DMS 273 treated with DMSO at 0.1 percent for 48 hours (cell line): Measurements from ENCODE around the gene EEF1A1.
"Not testable (repeated sequence)": the region's sequence is repeated elsewhere in the genome, so short reads cannot be mapped to it uniquely, and the experiment has no call there.

ENCODE experiments used
- DNase-seq: peaks from one replicate; lab custom pipeline; 2025; lab: John Stamatoyannopoulos, UW

The EEF1A1 gene

DNA sequence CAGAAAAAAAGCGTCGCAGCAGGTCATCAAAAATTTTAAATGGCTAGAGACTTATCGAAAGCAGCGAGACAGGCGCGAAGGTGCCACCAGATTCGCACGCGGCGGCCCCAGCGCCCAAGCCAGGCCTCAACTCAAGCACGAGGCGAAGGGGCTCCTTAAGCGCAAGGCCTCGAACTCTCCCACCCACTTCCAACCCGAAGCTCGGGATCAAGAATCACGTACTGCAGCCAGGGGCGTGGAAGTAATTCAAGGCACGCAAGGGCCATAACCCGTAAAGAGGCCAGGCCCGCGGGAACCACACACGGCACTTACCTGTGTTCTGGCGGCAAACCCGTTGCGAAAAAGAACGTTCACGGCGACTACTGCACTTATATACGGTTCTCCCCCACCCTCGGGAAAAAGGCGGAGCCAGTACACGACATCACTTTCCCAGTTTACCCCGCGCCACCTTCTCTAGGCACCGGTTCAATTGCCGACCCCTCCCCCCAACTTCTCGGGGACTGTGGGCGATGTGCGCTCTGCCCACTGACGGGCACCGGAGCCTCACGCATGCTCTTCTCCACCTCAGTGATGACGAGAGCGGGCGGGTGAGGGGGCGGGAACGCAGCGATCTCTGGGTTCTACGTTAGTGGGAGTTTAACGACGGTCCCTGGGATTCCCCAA lies at the start of gene EEF1A1:
Gene EEF1A1 (minus strand): TSS at position 345 of the 663 bp plus-strand sequence. CDS start 1,006 bp downstream, outside the sequence.
- peak; percentile 98 for DNase-seq

DNA sequence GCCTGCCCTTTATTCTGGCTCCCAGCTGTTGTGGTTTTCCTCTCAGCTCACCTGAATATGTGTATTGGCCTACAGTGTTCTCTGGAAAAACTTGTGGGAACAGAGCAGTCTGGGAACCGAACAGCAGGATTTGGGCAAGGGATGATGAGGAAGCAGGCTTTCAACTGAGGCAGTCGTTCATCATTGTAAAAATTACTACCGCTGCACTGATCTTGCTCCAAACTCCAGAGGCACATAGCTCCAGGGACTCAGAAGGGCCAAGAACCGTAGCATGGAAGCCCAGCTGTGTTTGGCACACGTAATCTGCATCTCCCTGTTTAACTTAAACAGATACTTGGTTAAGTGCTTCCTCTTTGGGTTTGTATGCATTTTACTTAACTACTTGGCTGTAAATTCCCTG lies 48.3 kb upstream of the EEF1A1 start:
- no peak for DNase-seq

DNA sequence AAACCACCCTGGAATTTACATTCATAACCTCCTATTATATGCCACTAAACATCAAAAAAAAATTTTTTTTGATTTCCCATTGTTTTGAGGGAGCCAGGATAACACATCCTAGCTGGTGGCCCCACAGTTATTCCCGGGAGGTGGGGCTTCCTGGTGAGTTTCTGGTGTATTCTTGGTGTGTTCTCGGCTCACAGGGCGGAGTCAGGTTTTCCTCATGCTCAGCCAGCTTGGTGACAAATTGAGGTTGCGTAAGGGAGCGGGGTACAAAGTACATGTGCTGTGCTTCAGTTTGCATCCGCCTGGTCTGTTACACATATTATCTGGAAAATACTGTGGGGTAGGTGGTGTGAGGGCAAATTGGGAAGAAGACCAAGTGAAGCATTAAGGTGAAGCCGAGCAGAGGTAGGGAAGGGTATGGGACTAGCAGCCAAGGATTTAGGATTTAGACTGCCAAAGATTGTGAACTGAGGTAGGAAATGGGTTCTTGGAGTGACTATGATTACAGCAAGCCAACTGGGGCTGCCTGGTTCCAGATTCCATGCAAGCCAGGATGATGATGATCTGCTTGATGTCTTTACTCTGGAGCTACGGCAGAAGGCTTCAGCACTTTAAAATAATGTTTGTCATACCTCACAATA lies 46.2 kb upstream of the EEF1A1 start:
- DNase-seq = no peak

DNA sequence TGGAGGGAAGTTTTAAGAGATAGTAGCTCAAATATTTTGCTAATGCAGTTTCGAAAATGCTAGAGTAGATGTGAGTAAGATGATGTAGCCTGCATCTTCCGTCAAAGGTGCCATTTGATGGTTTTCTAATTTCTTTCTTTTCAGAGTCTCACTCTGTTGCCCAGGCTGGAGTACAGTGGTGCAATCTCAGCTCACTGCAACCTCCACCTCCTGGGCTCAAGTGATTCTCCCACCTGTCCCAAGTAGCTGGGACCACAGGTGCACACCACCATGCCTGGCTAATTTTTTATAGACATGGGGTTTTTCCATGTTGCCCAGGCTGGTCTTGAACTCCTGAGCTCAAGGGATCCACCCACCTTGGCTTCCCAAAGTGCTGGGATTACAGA lies 45.6 kb upstream of the EEF1A1 start:
- not testable (repeated sequence) for DNase-seq

DNA sequence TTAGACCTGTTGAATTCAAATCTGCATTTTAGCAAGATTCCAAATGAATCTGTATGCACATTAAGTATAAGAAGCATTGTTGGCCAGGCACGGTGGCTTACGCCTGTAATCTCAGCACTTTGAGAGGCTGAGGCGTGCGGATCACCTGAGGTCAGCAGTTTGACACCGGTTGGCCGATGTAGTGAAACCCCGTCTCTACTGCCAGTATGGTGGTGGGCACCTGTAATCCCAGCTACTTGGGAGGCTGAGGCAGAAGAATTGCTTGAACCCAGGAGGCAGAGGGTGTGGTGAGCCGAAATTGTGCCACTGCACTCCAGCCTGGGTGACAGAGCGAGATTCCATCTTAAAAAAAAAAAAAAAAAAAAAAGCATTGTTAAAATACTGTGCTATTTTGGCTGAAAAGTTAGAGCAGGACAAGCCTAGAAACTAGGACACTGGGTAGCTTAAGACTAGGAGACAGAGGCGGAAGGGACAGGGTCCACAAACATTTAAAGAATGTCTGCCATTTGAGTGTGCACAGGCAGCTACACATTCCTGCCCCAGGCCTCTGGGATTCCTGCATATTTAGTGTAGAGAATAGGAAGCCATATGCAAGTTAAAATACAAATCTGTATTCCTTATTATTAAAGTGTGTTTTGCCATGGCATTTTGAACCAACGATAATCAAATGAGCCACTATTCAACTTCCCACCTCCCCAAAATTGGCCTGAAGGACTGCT lies 45.1 kb upstream of the EEF1A1 start:
- no peak for DNase-seq

DNA sequence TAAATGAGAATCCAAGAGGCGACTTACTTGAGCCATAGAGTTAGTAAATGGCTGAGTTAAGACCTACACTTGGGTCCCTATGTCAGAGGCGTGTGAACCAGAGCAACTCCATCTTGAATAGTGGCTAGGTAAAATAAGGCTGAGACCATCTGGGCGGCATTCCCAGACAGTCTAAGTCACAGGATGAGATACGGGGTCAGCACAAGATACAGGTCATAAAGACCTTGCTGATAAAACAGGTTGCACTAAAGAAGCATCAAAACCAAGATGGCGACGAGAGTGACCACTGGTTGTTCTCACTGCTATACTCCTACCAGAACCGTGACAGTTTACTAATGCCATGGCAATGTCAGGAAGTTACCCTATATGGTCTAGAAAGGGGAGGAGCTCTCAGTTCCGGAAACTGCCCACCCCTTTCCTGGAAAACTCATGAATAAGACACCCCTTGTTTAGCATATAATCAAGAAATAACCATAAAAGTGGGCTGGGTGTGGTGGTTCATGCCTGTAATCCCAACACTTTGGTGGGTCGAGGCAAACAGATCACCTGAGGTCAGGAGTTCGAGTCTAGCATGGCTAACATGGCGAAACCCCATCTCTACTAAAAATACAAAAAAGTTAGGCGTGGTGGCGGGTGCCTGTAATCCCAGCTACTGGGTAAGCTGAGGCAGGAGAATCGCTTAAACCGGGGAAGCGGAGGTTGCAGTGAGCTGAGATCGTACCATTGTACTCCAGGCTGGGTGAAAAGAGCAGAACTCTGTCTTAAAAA lies 43.9 kb upstream of the EEF1A1 start:
- DNase-seq = no peak

DNA sequence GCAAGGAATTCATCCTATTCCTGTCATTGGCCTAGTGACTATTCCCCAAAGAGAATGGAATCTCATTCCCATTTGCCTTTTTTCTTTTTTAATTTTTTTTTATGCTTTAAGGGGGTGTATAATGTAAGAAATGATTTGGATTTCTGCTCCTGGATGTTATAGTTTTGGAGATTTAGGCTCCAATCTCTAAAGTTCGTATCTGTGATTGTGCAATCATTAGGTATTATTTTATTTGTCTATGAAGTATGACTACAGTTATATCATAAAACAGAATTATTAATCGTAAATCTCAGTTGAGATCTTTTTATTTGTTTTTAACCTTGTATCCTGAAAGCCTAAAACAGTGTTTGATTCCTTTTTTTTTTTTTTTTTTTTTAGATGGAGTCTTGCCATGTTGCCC lies 41.7 kb upstream of the EEF1A1 start:
- DNase-seq = no peak

DNA sequence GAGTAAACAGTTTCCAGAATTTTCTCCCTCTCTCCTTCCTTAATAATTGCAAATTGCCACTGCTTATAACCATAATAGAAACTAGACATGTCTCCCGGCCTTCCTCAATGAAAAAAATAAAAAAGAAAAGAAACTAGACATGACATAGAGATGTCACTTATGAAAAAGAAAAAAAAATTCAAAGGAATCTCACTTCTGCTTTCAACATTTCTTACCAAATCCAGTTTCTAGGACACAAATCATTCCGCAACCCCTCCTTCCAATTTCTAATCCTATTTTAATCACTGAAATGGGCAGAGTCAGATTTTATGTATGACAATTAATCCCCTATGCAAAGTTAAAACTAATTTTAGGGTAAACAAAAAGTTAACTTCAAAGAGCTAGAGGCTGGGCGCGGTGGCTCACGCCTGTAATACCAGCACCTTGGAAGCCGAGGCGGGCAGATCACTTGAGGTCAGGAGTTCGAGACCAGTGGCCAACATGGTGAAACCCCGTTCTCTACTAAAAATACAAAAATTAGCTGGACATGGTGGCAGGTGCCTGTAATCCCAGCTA lies 40.1 kb upstream of the EEF1A1 start:
- DNase-seq = no peak

DNA sequence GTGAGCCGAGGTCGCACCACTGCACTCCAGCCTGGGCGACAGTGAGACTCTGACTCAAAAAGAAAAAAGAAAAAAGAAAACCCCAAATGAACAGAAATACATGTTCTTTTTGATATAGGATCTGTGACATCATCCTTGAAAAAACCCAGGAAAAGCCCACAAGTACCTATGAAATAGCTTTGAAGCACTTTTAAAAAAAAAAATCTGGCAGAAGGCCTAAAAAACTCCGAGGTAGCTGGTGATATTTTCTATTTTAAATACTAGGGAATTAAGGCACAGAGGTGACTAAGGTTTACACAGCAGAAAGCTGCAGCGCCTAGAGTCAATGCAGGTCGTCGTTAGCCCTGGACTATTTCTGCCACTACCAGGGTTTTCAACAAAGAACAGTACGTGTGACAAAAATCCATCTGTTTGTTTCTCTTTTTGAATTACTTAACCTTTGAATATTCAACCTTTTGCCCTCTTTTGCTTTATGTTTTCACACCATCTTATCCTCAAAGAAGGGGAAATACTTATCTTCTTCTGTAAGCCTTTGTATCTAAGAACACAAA lies 39.4 kb upstream of the EEF1A1 start:
- no peak for DNase-seq

DNA sequence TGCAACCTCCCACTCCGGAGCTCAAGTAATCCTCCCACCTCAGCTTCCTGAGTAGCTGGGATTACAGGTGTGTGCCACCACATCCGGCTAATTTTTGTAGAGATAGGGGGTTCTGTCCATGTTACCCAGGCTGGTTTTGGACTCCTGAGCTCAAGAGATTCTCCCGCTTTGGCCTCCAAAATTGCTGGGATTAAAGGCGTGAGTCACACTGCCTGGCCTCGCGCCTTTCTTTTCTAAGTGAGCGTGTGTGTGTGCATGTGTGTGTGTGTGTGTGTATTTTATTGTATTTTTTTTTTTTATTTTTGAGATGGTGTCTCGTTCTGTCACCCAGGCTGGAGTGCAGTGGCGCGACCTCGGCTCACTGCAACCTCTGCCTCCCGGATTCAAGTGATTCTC lies 38.6 kb upstream of the EEF1A1 start:
- DNase-seq = not testable (repeated sequence)

DNA sequence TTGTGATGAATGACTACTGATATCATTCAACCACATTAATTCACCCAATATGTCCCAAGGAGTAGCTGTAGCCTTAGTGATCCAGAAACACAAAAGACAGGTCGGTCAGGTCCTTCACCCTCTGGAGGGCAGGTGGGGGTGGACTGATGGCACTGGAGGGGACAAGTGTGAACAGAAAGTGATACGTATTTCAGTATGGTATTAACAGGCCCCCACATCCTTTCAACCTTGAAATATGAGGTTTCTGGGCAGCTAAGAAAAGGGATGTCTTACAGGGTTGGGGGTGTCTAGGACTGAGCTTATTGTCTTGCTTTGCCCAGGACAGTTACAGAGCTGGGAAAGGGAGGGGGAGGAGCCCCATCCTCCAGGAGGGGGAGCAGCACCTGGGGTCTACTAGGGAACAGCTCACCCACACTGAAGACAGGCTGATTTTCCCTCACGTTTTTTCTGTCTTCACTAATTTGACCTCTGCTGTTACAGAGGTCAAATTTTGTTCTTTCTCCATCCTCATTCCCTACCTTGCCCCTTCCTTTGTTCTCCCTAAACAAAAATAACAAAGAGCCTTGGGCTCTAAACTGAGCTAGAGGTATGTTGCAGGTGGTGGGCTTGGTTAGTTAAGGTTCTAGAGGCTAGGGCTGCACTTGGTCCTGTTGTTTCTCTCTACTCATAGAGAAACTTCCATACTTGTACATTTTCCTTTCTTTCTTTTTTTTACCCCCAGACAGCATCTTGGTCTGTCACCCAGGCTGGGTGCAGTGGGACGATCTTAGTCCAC lies 38.0 kb upstream of the EEF1A1 start:
- no peak for DNase-seq

DNA sequence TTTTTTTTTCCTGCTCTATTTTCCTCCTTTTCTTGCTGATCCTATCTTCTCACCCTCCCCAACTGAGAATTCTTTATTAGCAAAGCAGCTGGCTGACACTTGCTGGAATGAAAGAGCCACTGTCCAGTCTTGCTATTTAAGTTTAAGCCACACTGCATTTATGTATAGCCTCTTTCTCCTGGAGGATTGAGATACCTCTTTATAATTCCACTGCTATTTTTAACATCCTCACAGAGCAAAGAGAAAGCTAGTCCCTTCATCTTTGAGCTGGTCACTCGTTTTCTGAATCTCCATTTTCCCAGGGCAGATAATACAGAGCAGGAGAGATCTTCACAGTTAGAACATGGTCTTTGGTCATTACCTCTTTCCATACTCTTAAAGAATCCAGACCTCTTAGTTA lies 36.0 kb upstream of the EEF1A1 start:
- no peak for DNase-seq

DNA sequence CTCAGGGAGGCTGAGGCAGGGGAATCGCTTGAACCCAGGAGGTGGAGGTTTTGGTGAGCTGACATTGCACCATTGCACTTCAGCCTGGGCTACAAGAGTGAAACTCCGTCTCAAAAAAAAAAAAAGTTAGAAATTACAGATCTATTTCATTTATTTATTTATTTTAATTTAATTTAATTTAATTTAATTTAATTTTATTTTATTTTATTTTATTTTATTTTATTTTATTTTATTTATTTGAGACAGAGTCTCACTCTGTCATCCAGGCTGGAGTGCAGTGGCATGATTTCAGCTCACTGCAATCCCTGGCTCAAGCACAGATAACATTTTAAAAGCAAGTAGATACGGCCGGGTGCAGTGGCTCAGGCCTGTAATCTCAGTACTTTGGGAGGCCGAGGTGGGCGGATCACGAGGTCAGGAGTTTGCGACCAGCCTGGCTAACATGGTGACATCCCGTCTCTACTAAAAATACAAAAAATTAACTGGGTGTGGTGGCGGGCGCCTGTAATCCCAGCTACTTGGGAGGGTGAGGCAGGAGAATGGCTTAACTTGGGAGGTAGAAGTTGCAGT lies 34.6 kb upstream of the EEF1A1 start:
- DNase-seq = not testable (repeated sequence)

DNA sequence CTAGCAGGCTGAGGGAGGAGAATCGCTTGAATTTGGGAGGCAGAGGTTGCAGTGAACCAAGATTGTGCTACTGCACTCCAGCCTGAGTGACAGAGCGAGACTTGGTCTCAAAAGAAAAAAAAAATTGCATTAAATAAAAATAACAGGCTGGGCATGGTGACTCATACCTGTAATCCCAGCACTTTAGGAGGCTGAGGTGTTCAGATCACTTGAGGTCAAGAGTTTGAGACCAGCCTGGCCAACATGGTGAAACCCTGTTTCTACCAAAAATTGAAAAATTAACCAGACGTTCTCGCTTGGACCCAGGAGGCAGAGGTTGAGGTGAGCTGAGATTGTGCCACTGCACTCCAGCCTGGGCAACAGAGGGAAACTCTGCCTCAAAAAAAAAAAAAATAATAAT lies 30.3 kb upstream of the EEF1A1 start:
- not testable (repeated sequence) for DNase-seq

DNA sequence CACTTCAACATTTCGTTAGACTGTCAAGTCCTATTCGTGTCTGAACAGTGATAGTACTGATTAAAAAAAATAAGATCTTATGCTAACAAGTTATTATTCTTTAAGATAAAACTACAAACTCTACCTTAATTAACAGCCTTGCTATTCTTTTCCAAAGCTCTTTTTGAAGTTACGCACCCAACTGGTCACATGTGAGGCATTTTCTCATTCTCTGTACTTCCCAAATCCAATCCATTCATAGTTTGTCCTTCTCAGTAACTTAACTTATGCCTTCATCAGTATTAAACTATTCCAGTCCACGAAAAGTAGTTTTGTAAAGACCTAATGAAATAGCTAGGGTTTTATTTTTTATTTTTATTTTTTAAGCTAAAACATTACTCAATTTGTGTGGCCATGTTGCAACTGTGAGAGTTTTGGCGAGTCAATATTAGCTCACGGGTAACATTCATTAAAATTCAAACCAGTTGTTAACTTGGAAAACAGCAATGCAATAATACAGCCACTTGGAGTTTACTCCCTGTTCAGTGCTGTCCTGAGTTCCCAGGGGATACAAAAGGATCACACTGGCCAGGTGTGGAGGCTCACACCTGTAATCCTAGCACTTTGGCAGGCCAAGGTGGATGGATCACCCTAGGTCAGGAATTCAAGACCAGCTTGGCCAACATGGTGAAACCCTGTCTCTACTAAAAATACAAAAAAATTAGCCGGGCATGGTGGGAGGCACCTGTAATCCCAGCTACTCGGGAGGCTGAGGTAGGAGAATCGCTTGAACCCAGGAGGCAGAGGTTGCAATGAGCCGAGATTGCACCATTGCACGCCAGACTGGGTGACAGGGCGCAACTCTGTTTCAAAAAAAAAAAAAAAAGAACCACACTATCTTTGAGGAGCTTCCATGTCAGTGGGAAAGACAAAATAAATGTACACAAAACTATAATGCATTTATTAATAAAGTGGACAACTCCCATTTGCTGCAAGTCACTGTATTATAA lies 27.9 kb upstream of the EEF1A1 start:
- no peak for DNase-seq

DNA sequence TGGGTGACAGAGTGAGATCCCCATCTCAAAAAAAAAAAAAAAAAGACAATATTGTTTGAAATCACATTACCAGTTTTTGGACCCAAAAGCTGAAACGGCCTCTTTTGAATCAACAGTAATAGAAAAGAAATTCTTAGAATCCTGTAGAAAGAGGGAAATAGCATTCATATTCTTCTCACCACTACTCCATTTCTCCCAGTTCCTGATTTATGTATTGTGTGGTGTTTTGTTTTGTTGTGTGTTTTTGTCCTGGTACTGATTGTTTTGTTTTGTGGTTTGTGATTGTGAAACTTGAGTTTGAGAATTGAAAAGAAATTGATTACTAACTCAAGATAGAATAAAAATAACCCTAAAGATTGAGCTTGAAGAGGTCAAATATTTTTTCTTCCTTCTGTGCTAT lies 26.2 kb upstream of the EEF1A1 start:
- no peak for DNase-seq

DNA sequence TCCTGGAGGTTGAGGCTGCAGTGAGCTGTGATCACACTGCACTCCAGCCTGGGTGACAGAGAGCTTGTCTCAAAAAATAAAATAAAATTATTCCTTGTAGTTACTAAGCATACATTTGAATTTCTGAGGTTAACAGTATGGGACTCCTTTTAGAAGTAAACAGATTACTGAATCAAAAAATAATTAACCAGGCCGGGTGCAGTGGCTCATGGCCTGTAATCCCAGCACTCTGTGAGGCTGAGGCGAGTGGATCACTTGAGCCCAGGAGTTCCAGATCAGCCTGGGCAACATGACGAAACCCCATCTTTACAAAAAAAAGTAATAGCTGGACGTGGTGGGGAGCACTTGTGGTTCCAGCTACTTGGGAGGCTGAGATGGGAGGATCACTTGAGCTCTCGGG lies 22.1 kb upstream of the EEF1A1 start:
- no peak for DNase-seq

DNA sequence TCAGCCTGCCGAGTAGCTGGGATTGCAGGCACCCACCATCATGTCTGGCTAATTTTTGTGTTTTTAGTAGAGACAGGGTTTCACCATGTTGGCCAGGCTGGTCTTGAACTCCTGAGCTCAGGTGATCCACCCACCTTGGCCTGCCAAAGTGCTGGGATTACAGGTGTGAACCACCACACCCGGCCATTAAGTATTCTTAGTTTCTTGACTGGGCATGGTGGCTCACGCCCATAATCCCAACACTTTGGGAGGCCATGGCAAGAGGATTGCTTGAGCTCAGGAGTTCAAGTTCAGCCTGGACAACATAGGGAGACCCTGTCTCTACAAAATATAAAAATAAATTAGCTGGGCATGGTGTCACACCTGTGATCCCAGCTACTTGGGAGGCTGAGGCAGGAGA lies 21.6 kb upstream of the EEF1A1 start:
- not testable (repeated sequence) for DNase-seq

DNA sequence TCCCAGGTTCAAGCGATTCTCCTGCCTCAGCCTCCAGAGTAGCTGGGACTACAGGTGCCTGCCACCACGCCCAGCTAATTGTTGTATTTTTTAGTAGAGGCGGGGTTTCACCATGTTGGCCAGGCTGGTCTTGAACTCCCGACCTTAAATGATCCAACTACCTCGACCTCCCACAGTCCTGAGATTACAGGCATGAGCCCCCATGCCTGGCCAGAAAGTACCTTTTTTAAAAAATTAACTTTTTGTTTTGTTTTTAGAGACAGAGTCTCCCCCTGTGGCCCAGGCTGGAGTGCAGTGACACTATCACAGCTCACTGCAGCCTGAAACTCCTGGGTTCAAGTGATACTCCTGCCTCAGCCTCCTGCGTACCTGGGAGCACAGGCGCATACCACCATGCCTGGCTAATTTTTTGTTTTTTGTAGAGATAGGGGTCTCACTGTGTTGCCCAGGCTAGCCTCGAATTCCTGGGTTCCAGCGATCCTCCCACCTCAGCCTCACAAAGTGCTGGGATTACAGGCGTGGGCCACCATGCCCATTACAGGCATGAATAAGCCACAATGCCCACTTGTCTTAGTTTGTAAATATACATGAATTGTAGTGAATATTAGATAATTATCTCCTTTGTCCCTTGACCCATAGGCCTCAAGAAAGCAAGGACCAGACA lies 17.4 kb upstream of the EEF1A1 start:
- DNase-seq = no peak
